Spleen (tissue), 7 donors: ENCODE measurements around the gene AHDC1.

ENCODE experiments used
- POLR2A ChIP-seq, 3 donors: fragments of 450-650 bp; IDR thresholded peaks; one replicate each; pipeline ENCODE4 v1.5.1; 2017; ENCODE audit warnings: antibody characterized with exemption in 3 of 3, mild to moderate bottlenecking in 1 of 3
- TF ChIP-seq, protein P1 (sequence below), 11 experiments: fragments of 200-600 bp in 7 of 11; fragments of 450-650 bp in 4 of 11; sonication (generic) in 4 of 11; IDR thresholded peaks in 8 of 11; conservative IDR thresholded peaks in 3 of 11; 1 replicate in 7 of 11; 2 replicates in 4 of 11; pipeline versions ENCODE4 v1.4.0 to v1.8.0; 2016 to 2021; ENCODE audit warnings: antibody characterized with exemption in 11 of 11, inconsistent platforms in 4 of 11, mild to moderate bottlenecking in 1 of 11
- donor health status: DM: no; HTN: no; CAD: no; lungs with moderate emphysema.
- donor health status: DM: no; HTN: no; CAD: no.
- donor health status: DM: no; HTN: no; CAD: no.

- TF ChIP-seq, protein P1, sequence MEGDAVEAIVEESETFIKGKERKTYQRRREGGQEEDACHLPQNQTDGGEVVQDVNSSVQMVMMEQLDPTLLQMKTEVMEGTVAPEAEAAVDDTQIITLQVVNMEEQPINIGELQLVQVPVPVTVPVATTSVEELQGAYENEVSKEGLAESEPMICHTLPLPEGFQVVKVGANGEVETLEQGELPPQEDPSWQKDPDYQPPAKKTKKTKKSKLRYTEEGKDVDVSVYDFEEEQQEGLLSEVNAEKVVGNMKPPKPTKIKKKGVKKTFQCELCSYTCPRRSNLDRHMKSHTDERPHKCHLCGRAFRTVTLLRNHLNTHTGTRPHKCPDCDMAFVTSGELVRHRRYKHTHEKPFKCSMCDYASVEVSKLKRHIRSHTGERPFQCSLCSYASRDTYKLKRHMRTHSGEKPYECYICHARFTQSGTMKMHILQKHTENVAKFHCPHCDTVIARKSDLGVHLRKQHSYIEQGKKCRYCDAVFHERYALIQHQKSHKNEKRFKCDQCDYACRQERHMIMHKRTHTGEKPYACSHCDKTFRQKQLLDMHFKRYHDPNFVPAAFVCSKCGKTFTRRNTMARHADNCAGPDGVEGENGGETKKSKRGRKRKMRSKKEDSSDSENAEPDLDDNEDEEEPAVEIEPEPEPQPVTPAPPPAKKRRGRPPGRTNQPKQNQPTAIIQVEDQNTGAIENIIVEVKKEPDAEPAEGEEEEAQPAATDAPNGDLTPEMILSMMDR (IDR thresholded peaks at IDR 0.05 in 8 of 11, conservative IDR thresholded peaks at IDR 0.05 in 3 of 11), result no peak
- TF ChIP-seq POLR2A (IDR thresholded peaks at IDR 0.05), result no peak
Measured at GRCh38 chr1:27562534-27563340, 41.2 kb downstream of the AHDC1 start.
